Activated gamma-delta T cell (primary cell): ENCODE measurements around the gene ZNF814.
"Not testable (repeated sequence)": the region's sequence is repeated elsewhere in the genome, so short reads cannot be mapped to it uniquely, and the experiment has no call there.

Experiments used
- DNase-seq: peaks from one replicate; lab custom pipeline; 2025; lab: John Stamatoyannopoulos, UW

Gene ZNF814

DNA sequence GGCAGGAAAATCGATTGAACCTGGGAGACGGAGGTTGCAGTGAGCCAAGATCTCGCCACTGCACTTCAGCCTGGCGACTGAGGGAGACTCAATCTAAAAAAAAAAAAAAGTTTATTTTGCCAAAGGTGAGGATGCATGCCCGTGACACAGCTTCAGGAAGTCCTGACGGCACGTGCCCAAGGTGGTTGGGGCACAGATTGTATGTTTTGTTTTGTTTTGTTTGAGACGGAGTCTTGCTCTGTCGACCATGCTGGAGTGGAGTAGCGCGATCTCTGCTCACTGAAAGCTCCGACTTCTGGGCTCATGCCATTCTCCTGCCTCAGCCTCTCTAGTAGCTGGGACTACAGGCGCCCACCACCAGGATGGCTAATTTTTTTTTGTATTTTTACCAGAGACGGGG is 70.9 kb downstream of the ZNF814 start:
- no peak for DNase-seq

DNA sequence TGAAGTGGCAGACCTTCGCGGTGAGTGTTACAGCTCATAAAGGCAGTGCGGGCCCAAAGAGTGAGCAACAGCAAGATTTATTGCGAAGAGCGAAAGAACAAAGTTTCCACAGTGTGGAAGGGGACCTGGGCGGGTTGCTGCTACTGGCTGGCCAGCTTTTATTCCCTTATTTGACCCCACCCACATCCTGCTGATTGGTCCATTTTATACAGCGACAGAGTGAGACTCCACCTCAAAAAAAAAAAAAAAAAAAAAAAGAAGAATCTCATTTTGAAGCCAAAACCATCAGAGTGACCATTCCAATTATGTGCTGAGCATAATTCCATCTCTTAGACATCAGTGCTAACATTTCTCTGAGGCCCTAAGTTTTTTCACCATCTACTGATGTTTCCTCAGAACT is 72.2 kb downstream of the ZNF814 start:
- DNase-seq, result no peak

DNA sequence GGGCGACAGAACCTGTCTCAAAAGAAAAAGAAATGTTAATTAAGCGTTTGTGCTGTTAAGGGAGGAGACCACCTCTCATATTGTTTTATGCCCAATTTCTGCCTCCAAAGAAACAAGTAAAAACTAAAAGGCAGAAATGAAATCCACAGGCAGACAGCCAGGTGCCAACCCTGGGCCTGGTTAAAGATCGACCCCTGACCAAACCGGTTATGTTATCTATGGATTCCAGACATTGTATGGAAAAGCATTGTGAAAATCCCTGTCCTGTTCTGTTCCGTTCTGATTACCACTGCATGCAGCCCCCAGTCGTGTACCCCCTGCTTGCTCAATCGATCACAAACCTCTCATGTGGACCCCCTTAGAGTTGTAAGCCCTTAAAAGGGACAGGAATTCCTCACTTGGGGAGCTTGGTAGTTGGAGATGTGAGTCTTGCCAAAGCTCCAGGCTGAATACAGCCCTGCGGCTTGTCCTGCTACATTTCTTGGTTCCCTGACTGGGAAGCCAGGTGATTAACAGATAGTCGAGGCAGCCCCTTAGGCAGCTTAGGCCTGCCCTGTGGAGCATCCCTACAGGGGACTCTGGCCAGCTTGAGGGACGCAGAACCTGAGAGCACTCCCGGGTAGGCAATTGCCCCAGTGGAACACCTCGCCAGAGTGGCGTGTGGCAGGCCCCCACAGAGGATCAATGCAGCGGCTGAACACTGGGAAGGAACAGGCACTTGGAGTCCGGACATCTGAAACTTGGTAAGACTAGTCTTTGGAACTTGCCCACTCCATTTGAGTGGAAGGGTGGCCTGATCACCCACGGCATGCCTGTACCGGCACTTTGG is 73.4 kb downstream of the ZNF814 start:
- no peak for DNase-seq

DNA sequence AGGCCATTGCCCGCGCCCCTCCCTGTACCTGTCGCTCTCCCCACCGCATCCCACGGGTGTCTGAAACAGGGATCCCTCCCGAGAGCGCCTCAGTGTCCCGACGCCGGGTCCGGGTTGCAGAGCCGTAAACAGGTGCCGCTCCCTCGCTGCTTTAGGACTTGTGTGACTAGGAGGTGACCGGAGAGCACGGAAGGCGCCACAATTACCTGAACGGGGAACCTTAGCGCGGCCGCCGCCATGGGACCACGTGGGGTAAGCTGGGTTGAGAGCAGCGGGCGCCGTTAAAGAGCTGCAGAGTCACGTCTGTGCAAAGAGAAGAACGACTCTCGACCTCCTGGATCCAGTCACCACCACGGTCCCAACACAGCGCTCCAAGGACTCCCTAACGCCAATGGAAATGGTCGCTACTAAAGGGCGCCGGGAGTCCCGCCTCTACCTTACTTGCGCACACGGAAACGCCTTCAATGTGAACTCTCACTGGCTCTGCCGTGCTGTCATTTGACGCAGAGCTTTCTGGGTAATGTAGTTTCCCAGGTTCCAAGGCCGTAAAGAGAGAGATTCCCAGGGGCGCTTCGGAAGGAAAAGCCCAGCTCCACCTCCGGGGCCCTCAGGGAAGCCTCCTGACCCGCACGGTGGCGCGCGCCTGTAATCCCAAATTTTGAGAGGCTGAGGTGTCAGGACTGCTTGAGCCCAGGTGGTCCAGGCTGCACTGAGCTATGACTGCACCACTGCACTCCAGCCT is 74.2 kb downstream of the ZNF814 start, which contains the start of gene ZNF552:
TSS of gene ZNF552 (minus strand) at position 409 of the 742 bp plus-strand sequence. CDS start at position 239, 170 bp downstream.
- peak; percentile 18 for DNase-seq

- no peak for DNase-seq
Observed at GRCh38 chr19:57813919-57814504, 74.8 kb downstream of the ZNF814 start.

DNA sequence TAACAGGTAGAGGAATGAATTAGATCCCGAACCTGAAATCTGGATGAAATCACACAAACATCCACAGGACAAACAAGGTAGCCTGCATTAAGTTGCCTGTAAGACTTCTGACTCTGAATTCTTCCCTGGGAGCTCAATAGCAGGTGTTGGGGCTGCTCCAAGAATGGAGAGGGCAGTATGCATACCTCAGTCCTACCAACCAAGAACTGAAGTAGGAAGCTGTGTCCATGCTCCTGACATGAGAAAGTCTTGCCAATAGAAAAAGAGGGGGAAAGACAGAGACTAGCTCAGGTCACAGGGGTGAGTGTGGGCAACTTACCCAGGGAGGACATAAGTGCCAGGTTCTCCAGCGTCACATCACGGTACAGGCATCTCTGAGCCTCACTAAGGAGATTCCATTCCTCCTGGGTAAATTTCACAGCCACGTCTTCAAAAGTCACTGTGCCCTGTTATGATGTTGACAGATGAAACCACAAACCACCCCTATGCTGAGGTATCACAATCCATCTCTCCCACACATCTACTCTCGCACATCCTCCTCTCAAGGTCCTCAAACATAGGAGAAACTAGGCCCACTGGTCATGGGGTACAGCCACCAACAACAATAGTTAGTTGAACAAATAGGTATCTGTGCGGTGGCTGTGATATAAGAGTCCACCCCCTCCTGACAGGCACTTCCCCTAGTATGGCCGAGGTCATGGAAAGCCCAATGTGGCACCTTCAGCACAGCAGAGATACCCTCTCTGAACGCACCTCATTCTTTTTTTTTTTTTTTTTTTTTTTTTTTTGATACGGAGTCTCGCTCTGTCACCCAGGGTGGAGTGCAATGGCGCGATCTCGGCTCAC is 75.6 kb downstream of the ZNF814 start:
- not testable (repeated sequence) for DNase-seq

DNA sequence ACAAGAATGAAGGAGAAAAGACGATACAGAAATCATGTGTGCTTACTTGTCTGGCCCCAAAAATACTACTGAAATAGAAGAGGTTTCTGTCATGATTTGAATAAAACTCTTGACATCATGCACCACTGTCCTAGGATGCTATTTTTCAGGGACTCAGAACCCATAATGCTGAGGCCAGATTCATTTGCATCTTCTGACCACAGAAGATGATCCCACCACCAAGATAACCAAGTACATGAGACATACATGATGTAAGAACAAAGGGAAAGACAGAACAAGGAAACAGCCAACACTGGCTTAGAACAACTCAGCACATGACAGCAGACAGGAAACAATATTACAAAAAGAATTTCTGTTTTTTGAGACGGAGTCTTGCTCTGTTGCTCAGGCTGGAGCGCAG is 76.6 kb downstream of the ZNF814 start:
- DNase-seq, result no peak

DNA sequence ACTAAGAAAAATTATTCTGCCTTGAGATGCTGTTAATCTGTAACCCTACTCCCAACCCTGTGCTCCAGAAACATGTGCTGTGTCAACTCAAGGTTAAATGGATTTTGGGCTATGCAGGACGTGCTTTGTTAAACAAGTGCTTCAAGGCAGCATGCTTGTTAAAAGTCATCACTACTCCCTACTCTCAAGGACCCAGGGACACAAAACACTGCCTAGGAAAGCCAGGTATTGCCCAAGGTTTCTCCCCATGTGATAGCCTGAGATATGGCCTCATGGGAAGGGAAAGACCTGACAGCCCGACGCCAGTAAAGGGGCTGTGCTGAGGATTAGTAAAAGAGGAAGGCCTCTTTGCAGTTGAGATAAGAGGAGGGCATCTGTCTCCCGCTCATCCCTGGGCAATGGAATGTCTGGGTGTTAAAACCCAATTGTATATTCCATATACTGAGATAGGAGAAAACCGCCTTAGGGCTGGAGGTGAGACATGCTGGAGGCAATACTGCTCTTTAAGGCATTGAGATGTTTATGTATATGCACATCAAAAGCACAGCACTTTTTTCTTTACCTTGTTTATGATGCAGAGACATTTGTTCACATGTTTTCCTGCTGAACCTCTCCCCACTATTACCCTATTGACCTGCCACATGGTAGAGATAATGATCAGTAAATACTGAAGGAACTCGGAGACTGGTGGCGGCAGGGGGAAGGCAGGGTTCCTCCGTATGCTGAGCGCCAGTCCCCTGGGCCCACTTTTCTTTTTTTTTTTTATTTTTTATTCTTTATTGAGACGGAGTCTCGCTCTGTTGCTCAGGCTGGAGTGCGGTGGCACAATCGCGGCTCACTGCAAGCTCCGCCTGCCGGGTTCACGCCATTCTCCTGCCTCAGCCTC is 78.2 kb downstream of the ZNF814 start:
- not testable (repeated sequence) for DNase-seq

- DNase-seq, result no peak
Observed at GRCh38 chr19:57807541-57807940, 81.3 kb downstream of the ZNF814 start.

DNA sequence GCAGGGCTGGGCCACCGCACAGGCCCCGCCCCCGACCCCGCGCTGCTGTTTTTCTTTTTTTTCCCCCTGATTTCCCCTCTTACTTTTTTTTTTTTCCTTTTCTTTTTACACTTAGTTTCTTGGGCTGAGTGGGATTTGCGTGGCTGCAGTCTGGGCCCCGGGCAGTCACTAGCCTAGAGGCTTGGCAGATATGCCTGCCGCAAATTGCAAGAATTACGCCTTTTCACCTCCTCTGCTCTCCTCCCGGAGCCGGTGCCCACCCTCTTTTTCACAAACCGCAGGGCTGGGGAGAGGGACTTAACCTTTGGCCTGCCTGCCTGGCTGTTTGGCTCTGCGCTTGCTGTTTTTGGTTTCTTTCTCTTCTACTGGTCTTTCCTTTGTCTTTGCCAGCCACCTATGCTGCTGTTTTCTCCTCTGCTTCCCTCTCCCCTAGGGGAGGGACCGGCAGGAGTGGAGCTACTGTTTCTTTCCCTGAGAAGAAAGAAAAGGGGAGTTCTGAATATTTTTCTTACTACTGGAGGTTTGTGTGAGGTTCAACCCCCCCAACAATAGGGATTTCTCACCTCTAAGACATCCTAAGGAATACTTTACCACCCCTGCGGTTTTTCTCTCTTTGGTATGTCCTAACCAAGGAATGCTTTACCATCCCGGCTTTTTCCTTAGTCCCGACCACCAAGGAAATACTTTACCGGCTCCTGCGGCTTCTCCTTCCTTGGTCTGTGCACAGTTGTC is 85.1 kb downstream of the ZNF814 start:
- DNase-seq, result no peak

DNA sequence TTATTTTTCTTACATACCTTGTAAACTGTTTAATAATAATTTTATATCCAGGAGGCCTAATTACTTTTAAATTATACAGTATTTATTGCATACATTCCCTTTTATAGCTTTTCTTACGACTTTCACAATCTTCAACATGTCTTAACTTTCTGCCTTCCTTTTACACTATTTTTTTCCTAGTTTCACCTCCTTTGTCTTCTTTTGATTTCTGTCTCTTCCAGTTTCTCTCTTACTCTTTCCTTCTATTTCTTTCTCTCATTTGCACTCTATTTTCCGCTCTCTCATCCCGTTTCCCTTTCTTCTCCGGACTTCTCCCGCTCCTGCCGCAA is 85.6 kb downstream of the ZNF814 start:
- DNase-seq, result no peak

DNA sequence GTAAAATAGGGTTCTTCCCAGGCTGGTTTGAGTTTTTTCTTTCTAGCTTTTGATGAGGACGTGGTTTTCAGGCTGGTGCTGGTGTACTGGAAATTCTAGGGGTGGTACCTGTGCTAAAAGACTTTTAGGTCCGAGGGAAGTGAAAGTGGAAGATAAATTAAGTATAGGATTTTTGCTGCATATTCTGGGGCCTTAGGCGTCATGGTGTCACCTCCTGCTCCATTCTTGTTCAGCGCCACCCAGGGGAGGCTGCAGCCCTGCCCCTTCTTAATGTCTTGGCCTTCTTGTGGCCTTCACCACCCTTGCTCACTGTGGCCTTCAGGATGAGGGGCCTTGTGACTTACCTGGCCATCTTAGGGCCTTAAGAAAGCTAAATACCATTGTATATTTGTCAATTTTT is 86.6 kb downstream of the ZNF814 start:
- DNase-seq, result no peak

- no peak for DNase-seq
Observed at GRCh38 chr19:57800696-57801095, 88.1 kb downstream of the ZNF814 start.
